MM.1S (cell line): ENCODE results near the gene GLIPR2.
"Not testable (repeated sequence)": the region's sequence is repeated elsewhere in the genome, so short reads cannot be mapped to it uniquely, and the experiment has no call there.

Experiments used
- DNase-seq: peaks from one replicate; pipeline ENCODE4 v3.0.0-alpha.2; 2015
- H2AFZ ChIP-seq: fragments of 300-600 bp; sonication (generic); 2 replicates; pipeline ENCODE4 v1.6.0; 2016; ENCODE audit warnings: antibody characterized with exemption, low read length
- H3F3A ChIP-seq: fragments of 300-600 bp; sonication (generic); 2 replicates; pipeline ENCODE4 v1.6.1; 2016; ENCODE audit warnings: mild to moderate bottlenecking, antibody characterized with exemption, low read length, moderate library complexity, mixed read lengths; ENCODE audit not compliant: insufficient read depth
- H3K27ac ChIP-seq: fragments of 300-600 bp; sonication (generic); 2 replicates; pipeline ENCODE4 v1.5.1; 2016; ENCODE audit warnings: mild to moderate bottlenecking, low read length
- H3K27me3 ChIP-seq: fragments of 300-600 bp; sonication (generic); replicated peaks from 2 replicates; pipeline ENCODE4 v1.6.0; 2016; ENCODE audit warnings: low read length; ENCODE audit not compliant: insufficient read depth
- H3K36me3 ChIP-seq: fragments of 300-600 bp; sonication (generic); replicated peaks from 2 replicates; pipeline ENCODE4 v1.6.1; 2016; ENCODE audit warnings: mild to moderate bottlenecking, low read length, mixed read lengths; ENCODE audit not compliant: insufficient read depth
- H3K4me1 ChIP-seq: fragments of 300-600 bp; sonication (generic); 2 replicates; pipeline ENCODE4 v1.6.1; 2016; ENCODE audit warnings: low read length, mixed read lengths
- H3K4me2 ChIP-seq: fragments of 300-600 bp; sonication (generic); 2 replicates; pipeline ENCODE4 v1.6.0; 2016; ENCODE audit warnings: low read depth, low read length
- H3K4me3 ChIP-seq: fragments of 300-600 bp; sonication (generic); 2 replicates; pipeline ENCODE4 v1.5.1; 2016; ENCODE audit warnings: low read length, mixed read lengths
- H3K79me2 ChIP-seq: fragments of 300-600 bp; sonication (generic); 2 replicates; pipeline ENCODE4 v1.6.1; 2016; ENCODE audit warnings: mixed run types, low read length, mixed read lengths
- H3K9ac ChIP-seq: fragments of 300-600 bp; sonication (generic); 2 replicates; pipeline ENCODE4 v1.6.1; 2016; ENCODE audit warnings: low read length, mixed read lengths
- H3K9me2 ChIP-seq: fragments of 300-600 bp; sonication (generic); replicated peaks from 2 replicates; pipeline ENCODE4 v1.6.1; 2016; ENCODE audit warnings: mild to moderate bottlenecking, low read length, mixed read lengths; ENCODE audit not compliant: insufficient read depth
- H3K9me3 ChIP-seq: fragments of 300-600 bp; sonication (generic); replicated peaks from 2 replicates; pipeline ENCODE4 v1.6.1; 2016; ENCODE audit warnings: mild to moderate bottlenecking, low read length, mixed read lengths; ENCODE audit not compliant: insufficient read depth
- H4K20me1 ChIP-seq: fragments of 300-600 bp; sonication (generic); 2 replicates; pipeline ENCODE4 v1.6.1; 2016; ENCODE audit warnings: mild to moderate bottlenecking, low read length, moderate library complexity, mixed read lengths; ENCODE audit not compliant: insufficient read depth
- CTCF ChIP-seq: fragments of 300-600 bp; sonication (generic); IDR thresholded peaks from 2 replicates; pipeline ENCODE4 v1.5.1; 2016; ENCODE audit warnings: antibody characterized with exemption, low read length, mixed read lengths
- EZH2 ChIP-seq: fragments of 300-600 bp; sonication (generic); optimal IDR thresholded peaks from 2 replicates; pipeline ENCODE3; 2017; ENCODE audit warnings: low read depth, mild to moderate bottlenecking, antibody characterized with exemption, low read length, mixed read lengths
- EZH2phosphoT487 ChIP-seq: fragments of 300-600 bp; sonication (generic); IDR thresholded peaks from 2 replicates; pipeline ENCODE4 v1.6.1; 2018; ENCODE audit warnings: antibody characterized with exemption, low read length

Gene GLIPR2, protein sequence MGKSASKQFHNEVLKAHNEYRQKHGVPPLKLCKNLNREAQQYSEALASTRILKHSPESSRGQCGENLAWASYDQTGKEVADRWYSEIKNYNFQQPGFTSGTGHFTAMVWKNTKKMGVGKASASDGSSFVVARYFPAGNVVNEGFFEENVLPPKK

GRCh38 chr9:36136272-36136893, at the start of gene GLIPR2:
Gene GLIPR2 (plus strand): TSS chr9:36136733. CDS start chr9:36136779, 46 bp downstream.
- no peaks in the 10 kb centered on the region for H3K9me2 ChIP-seq
- peaks cover 12% of the 10 kb centered on the region for H3K79me2 ChIP-seq
- no peaks in the 10 kb centered on the region for H3K9me3 ChIP-seq
- TF ChIP-seq EZH2phosphoT487 (no peak), CTCF (no peak; the same call in 1 of the 2 replicates), EZH2 (no peak)
- no peak within 1 kb of the TSS for H3K27ac ChIP-seq
- peak; percentile 84 for DNase-seq
- H3K36me3 ChIP-seq = no peaks in the 10 kb centered on the region
- no peaks in the 10 kb centered on the region for H4K20me1 ChIP-seq
- no peaks in the 10 kb centered on the region for H3K27me3 ChIP-seq
- H3K4me3 ChIP-seq = peak within 1 kb of the TSS; percentile 72
- H3K4me2 ChIP-seq = peak within 1 kb of the TSS; percentile 96
- H3K9ac ChIP-seq = peak within 1 kb of the TSS; percentile 82
- peaks cover 15% of the 10 kb centered on the region for H3F3A ChIP-seq
- H2AFZ ChIP-seq = peak within 1 kb of the TSS; percentile 87
- peaks cover 28% of the 10 kb centered on the region for H3K4me1 ChIP-seq

- H4K20me1 ChIP-seq, H3K27me3 ChIP-seq, H3K27ac ChIP-seq, H2AFZ ChIP-seq, H3F3A ChIP-seq, H3K9me2 ChIP-seq, H3K4me2 ChIP-seq, DNase-seq, H3K9ac ChIP-seq, H3K4me1 ChIP-seq, H3K4me3 ChIP-seq, H3K79me2 ChIP-seq, H3K9me3 ChIP-seq, H3K36me3 ChIP-seq: not testable (repeated sequence)
These were observed 49.5 kb upstream of the GLIPR2 start for GRCh38 chr9:36087054-36087453.

GRCh38 chr9:36088020-36088419, 48.5 kb upstream of the GLIPR2 start:
- no peaks in the 10 kb centered on the region for H3K36me3 ChIP-seq
- DNase-seq = no peak
- no peak overlapping the region for H3K9ac ChIP-seq
- no peaks in the 10 kb centered on the region for H3K79me2 ChIP-seq
- peaks cover 8% of the 10 kb centered on the region; the same call in 1 of the 2 replicates for H3F3A ChIP-seq
- H4K20me1 ChIP-seq = no peaks in the 10 kb centered on the region
- no peaks in the 10 kb centered on the region for H3K27me3 ChIP-seq
- H2AFZ ChIP-seq = no peak overlapping the region
- no peak overlapping the region for H3K4me2 ChIP-seq
- peaks cover 4% of the 10 kb centered on the region for H3K4me1 ChIP-seq
- H3K9me2 ChIP-seq = no peaks in the 10 kb centered on the region
- TF ChIP-seq EZH2phosphoT487 (no peak), EZH2 (no peak), CTCF (no peak)
- no peak overlapping the region for H3K4me3 ChIP-seq
- no peak overlapping the region for H3K27ac ChIP-seq
- H3K9me3 ChIP-seq = no peaks in the 10 kb centered on the region
